ENCODE results near the gene PTPRU.

The PTPRU gene

DNA sequence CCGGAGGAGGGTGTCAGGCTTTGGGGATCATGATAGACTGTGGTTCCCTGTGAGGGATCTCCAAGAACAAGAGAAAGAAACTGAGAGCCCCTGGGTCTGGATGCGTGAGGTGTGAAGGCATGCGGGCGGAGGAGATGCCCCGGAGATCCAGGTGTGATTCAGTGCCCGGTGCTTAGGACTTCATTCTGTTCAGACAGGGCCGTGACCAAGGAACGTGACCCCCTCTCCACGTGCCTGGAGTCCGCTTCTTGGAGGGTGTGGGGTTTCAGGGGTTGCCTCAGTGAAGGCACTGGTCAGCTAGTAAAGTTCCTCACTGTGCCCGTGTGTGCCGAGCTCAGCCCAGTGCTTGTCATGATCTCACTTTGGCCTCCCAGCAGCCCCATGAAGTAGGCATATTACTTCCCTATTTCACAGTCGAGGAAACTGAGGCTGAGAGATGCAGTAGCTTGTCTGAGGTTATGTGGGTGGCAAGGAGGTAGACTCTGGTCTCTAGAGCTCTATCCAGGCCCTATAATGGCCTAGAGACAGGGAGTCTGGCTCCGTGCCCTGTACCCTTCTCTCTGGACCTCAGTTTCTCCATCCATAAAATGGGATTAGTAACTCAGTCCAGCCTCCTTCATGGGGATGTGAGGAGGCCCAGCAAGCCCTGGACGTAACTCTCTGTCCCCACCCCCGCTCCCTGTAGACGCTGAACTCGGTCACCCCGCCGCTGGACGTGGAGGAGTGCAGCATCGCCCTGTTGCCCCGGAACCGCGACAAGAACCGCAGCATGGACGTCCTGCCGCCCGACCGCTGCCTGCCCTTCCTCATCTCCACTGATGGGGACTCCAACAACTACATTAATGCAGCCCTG is 81.0 kb downstream of the PTPRU start:
- no peak for DNase-seq (ENCODE audit: low read depth in 3 of 3)

DNA sequence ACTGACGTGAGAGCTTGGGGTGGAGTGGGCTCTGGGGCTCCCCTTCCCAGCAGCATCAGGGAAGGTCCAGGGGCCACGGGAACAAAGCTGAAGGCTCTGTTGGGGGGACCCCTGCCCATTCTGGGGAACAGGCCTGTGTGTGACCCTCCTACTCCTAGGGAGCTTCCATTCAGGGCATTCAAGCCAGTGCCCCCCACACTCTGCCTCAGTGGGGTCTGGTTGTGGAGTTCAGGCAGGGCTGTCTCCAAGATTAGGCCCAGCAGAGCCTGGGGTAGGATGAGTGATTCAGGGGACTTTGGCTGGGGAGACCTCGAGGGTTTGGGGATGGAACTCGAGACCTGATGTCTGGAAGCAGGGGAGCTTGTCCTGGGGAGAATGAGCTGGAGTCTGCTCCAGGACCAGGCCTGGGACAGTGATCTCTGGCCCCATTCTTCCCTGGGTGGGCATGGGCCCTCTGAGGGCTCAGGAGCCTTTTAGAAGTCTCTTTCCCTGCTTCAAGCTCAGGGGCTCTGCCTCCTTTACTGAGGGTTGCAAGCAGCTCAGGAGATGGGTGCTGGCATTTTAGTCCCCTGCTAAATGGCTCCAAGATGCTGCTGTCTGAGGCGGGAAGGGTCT is 81.7 kb downstream of the PTPRU start:
- no peak for DNase-seq (ENCODE audit: low read depth in 3 of 3)

DNA sequence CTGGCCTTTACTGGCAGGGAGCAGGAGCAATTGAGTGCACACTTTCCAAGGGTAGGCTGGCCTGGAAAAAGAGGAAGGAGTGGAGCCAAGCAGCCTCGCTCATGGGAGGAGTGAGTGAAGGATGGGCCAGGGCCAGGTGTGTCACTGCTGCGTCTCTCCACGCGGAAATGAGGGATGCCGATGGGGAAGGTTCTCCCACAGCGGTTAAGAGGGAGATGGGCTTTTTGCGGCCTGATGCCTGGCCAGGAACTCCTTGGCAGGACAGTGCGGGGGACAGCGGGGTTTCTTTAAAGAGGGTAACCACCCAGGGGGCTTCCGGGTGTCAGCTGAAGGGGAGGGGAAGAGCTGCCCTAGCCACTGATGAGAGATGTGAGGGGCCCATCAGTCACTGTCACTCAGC is 82.4 kb downstream of the PTPRU start:
- no peak for DNase-seq (ENCODE audit: low read depth in 3 of 3)

DNA sequence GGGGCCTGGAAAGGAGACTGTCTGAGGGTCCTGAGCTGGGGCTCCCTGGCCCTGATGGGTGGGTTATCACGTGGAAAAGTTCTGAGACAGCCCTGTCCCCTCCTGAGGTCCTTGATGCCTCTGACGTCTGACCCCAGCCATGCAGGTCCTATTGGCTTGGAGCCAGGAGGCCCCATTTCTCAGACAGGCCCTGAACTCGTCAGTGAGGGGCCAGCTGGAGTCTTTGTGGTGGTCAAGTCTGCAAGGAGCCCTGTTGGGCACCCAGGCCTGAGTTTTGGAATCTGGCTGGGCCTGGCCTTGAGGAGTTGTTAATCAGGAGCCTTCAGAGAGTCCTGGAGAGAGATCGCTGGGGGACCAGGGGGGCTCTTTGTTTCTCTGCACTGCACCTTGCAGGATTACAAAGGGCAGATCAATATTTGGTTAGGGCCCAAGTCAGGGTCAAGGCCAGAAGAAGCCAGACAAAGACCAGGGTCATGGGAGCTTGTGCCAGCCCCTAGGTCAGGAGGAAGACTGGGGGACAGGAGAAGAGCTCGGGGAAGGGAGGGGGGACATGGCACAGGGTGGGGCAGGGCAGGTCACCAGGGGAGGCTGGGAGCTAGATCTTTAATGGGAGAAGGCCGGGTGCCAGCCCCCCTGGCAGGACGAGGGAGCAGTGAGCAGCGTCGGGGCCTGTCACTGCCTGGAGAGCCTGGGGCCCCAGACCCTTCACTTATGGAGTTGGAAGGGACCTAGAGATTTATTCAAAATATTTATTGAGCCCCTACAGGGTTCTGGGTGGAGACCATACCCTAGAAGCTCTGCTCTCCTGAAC is 83.2 kb downstream of the PTPRU start:
- no peak for DNase-seq (ENCODE audit: low read depth in 3 of 3)

DNA sequence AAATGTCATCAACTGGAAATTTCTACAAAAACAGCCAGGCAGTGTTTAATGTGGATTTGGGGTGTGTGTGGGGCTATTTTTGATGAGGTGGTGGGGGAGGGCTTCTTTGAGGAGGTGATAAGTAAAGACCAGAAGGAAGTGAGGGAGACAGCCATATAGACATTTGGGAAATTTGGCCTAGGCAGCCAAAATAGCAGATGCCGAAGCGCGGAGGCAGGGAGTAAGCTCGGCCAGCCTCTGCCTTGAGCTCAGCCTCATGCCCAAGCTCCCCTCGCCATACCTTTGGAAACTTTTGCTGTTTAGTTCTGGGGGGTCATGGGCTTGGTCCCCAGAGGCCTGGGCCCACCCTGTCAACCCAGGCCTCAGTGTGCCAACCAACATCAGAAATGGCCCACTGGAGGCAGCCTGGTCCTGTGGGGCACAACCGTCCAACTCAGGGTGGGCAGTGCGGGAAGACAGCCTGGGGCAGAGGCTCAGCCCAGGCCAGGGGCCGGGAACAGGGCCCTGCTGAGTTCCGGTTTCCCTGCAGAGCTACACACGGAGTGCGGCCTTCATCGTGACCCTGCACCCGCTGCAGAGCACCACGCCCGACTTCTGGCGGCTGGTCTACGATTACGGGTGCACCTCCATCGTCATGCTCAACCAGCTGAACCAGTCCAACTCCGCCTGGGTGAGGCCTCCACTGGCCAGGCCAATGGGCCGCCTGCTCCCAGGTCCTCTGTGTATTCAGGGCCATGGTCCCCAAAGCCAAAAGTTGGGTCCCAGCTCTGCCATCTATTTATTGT is 84.0 kb downstream of the PTPRU start:
- no peak for DNase-seq (ENCODE audit: low read depth in 3 of 3)

DNA sequence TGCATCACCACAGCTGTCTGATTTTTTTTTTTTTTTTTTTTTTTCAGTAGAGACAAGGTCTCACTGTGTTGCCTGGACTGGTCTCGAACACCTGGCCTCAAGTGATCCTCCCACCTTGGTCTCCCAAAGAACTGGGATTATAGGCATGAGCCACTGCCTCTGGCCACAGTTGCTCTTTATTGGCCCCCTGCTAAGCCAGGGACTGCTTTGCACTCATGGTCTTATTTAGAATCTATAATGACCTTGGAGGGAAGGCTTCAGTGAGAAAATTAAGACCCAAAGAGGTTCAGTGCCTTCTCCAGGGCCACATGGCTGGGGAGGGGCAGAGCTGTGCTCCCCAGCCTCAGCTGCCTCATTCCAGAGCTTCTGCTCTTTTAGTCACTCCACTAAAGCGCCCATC is 84.9 kb downstream of the PTPRU start:
- DNase-seq (ENCODE audit: low read depth in 3 of 3), result no peak

DNA sequence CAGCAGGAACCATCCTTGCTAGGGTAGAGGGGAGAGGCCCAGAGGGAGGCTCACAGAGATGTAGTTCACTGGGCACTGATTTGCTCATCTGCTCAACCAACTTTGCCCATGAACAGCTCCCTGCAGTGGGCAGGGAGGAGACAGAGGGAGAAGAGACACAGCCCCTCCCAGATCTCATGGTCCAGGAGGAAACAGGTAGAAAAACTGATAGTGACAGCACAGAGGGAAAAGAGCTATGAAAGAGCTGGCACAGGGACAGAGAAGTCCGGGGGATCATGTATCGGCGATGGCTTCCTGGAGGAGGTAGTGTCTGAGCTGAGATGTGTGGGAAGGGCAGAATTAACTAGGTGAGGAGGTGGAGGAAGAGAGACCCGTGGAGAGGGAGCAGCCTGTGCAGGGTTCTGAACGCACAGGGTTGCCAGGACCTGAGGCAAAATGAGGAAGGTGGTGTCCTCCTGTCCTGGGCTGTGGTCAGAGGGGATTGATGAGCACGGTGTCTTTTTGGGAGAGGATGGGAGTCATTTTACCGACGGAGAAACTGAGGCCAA is 85.9 kb downstream of the PTPRU start:
- DNase-seq (ENCODE audit: low read depth in 3 of 3), result no peak

DNA sequence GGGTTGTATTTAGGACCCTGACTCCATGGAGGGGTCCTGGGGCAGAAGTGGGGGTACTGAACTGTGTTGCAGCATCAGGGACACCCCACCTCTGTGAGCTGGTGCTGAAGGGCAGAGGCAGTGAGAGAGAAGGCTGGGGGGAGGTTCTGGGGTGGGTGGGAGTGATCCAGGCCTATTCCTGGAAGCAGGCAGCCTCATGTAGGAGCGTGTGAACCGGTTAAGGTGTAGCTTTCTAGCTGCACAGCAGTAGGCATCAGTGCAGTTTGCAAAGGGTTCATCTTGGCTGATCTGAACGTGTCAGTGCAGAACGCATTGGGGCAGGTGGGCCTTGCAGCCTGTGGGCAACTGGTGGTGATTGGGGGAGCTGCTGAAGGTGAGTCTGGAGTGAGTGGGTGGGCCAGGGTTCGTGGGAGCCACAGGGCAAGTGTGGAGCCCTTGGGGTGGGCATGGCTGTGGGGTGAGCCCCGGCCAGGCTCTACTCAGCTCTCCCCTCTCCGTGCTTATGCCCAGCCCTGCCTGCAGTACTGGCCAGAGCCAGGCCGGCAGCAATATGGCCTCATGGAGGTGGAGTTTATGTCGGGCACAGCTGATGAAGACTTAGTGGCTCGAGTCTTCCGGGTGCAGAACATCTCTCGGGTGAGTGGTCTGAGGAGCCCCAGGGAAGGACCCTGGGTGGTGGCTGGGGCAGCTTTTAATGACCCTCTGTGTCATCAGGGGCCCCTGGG is 86.7 kb downstream of the PTPRU start:
- DNase-seq (ENCODE audit: low read depth in 3 of 3), result no peak

DNA sequence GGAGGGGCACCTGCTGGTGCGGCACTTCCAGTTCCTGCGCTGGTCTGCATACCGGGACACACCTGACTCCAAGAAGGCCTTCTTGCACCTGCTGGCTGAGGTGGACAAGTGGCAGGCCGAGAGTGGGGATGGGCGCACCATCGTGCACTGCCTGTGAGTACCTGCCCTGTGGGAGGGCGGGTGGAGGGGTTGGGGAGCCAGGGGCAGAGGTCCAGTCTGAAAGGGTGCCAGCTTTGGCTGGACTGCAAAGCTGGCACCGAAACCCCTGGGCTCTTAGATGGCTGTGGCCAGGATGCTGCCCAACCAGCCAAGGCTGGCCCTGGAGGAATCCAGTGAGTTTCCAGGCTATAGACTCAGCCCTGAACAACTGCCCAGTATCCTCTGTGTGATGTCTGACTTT is 87.3 kb downstream of the PTPRU start:
- DNase-seq (ENCODE audit: low read depth in 3 of 3), result no peak

DNA sequence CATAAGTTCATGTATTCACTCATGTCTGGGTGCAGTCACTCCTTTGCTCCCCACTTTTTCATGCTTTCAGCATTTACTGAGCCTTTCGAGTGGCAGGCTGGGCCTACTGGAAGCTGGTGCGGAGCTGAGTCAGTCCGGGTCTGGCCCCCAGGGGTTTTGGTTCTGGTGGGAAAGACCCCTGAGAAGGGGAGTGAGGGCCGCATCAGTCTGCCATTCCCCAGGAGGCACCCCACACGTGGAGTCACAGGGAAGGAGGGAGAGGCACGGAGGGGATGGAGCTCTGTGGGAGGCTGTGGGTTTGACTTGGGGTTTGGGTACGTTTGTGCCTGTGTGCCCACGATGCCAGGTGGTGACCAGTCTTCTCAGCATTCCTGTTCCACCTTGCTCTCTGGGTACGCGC is 87.9 kb downstream of the PTPRU start:
- DNase-seq (ENCODE audit: low read depth in 3 of 3), result no peak

DNA sequence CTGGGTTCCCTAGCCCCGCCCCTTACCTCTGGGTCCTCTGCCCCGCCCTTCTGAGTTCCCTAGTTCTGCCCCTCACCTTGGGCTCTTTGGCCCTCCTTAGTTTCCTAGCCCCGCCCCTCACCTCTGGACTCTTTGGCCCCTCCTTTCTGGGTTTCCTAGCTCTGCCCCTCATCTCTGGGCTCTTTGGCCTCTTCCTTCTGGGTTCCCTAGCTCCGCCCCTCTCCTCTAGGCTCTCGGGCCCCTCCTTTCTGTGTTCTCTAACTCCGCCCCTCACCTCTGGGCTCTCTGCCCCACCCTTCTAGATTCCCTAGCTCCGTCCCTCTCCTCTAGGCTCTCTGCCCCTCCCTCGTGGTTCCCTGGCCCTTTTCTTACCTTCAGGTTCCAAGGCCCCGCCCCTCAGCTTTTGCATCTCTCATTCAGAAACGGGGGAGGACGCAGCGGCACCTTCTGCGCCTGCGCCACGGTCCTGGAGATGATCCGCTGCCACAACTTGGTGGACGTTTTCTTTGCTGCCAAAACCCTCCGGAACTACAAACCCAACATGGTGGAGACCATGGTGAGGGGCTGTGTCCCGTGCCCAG is 88.5 kb downstream of the PTPRU start:
- no peak for DNase-seq (ENCODE audit: low read depth in 3 of 3)

DNA sequence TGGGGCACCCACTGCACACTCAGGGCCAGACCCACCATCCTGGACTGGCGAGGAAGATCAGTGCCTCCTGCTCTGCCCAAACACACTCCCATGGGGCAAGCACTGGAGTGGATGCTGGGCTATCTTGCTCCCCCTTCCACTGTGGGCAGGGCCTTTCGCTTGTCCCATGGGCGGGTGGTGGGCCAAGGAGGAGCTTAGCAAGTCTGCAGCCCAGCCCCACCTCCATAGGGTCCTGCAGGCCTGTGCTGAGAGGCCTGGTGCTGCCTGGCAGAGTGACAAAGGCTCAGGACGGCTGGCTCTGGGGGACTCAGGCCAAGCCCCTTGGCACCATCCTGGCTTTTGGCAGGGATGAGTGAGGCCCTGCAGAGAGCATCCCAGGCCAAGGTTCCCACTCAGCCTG is 89.4 kb downstream of the PTPRU start:
- DNase-seq (ENCODE audit: low read depth in 3 of 3), result no peak

DNA sequence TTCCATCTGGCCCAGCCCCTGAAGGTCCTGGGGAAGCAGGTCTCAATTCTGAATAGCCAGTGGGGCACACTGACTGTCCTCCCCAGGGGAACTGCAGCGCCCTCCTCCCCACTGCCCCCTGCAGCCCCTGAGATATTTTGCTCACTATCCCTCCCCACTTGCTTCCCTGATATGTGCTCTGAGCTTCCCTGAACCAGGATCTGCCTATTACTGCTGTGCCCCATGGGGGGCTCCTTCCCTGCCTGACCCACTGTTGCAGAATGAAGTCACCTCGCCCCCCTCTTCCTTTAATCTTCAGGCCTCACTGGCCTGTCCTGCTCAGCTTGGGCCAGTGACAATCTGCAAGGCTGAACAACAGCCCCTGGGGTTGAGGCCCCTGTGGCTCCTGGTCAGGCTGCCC is 89.8 kb downstream of the PTPRU start:
- no peak for DNase-seq (ENCODE audit: low read depth in 3 of 3)

DNA sequence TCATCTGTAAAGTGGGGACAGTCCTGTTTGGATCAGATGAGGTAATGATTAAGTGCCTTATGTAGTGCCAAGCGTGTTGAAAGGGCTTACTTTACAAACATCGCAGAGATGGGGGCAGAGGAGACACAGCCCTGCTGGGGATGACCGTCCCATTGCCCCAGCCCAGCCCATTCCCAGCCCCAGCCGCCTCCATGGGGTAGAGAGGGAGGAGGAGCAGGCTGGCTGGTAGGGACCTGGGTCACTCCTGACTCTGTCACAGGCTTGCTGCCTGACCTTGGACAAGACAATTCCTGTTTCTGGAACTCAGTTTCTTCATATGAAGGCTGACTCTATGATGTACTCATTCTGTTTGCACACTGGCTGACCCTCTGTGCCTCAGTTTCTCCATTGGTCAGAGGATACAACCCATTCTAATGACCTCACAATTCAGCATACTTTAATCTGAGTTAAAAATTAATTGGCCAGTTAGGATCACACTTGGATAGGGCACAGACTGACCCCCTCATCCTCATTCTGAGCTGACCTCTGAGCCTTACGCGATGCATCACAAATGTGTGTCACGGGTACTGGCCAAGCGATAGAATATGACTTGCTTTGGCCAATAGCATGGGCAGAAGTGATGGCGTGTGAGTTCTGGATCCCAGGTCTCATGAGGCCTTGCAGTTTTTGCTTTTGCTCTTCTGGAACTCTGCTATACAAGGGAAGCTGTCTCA is 91.1 kb downstream of the PTPRU start:
- no peak for DNase-seq (ENCODE audit: low read depth in 3 of 3)

DNA sequence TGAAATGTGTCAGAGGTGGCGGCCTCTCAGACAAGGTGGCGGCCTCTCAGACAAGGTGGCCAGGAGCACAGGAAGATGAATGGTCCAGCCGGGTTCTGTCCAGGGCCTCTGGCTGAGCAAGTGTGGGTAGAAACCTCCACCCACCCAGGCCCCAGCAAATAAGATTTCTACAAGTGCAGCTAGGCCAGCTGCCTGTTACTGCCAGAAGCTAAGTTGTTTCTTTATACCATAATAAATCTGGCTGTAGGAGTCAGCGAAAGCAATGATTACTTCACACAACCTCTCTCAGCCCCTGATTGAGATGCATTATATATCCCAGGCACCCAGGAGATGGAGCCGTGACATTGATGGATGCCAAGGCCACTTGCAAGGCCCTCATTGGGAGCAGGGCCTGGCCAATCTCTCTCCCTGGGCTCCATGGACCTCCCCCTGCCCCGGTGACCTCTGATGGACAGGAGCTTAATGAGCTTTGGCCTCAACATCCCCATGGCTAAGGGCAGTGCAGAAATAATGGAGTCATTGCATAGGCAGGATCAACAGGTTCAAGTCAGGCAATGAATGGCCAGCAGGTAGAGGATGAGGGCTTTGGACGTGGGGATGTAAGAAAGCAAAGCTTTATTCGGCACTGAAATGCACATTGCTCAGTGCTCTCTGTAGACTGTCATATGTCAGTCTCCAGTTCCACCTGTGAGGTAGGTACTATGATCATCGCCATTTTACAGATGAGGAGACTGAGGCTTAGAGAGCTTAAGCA is 92.9 kb downstream of the PTPRU start:
- no peak for DNase-seq (ENCODE audit: low read depth in 3 of 3)

DNA sequence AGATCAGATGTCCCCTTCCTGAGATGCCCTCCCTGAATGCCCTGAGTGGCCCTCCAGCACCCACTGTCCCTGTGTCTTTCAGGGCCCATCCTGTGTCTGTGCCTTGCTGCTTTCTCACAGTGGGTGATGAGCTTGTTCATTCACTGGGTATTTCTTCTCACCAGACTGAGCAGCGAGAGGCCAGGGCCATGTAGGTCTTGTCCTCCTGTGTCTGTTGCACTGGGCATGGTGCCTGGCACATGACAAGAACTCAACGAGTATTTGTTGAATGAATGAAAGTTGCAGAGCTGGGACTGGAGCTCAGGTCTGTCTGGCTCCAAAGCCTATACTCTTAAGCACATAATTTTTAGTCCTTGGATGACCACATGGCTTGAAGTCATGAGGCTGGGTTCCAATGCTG is 93.8 kb downstream of the PTPRU start:
- no peak for DNase-seq (ENCODE audit: low read depth in 3 of 3)

DNA sequence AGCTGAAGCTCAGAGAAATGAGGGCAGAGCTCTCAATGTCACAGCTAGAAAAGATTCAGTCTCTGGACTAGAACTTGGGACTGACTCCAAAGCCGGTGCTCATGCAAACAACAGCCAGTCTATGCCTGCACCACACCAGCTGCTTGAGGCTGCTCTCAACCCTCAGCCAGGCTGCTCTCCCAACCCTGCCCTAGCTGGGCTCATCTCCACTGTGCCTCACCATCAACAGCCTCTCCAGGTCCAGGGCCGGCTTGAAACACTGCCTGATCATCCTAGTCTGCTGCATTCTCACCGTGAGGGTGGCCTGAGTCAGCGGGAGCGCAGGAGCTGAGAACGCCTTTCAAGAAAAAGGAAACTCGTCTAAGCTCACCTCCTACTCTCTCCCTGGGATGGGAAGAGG is 94.5 kb downstream of the PTPRU start:
- no peak for DNase-seq (ENCODE audit: low read depth in 3 of 3)

DNA sequence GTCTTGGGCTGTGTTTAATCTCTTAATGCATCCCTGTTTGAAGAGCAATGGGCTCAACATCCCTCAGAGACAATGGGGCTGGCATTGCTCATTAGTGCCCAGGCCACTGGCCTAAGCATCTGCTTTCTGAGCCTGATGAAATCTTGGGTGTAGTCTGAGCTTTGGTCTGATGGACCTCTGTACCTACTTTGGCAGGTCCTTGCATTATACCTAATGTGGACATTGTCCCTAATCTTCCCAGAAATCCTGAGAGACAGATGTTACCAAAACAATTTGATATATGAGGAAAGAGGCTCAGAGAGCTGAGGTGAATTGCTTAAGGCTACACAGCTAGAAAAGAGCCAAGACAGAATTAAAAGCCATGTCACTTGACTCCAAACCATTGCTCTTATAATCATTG is 95.0 kb downstream of the PTPRU start:
- DNase-seq (ENCODE audit: low read depth in 3 of 3), result no peak

DNA sequence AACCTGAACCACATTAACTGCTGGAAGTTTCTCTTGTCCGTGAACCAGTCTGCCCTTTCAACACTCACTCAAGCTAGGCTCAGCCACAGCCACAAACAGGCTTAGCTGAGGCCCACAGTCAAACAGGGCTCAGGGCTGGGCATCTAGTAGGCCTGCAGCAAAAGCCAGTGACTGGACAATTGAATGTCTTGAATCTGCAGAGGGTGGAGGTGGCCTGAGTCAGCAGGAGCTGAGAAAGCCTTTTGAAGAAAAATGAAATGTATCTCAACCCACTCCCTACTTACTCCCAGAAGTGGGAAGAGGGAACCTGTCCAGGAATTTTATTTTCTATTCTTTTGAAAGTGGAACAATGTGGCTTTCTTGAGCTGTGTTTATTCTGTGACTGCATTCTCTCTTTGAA is 95.4 kb downstream of the PTPRU start:
- DNase-seq (ENCODE audit: low read depth in 3 of 3), result no peak
